PC-3 (cell line): ENCODE measurements around the gene PCDHGB1. TPM values are rescaled to one million over a fixed set of nuclear protein-coding genes. Genes with fewer than 3 reads are reported as not detected.
"Not testable (repeated sequence)": the region's sequence is repeated elsewhere in the genome, so short reads cannot be mapped to it uniquely, and the experiment has no call there.

Experiments
- ATAC-seq: fragments of 200-7000 bp; cut with Tn5 transposase; 2 replicates; pipeline ENCODE4 v1.9.1; 2020; ENCODE audit warnings: mild to moderate bottlenecking, moderate library complexity
- BruUV-seq: library from RNA; stranded (reverse); fragments of 400-500 nt; replicated peaks from 2 replicates; lab custom pipeline; 2021; lab: Mats Ljungman, UMichigan
- CTCF ChIA-PET: fragments of 300-600 bp; sonication (Branson Sonifier 250); formaldehyde crosslinking; loops from one replicate; lab custom pipeline; 2022; ENCODE audit warnings: antibody characterized with exemption; lab: Charles Lee
- POLR2A ChIA-PET: fragments of 300-600 bp; sonication (Branson Sonifier 250); formaldehyde crosslinking; loops from one replicate; lab custom pipeline; 2022; ENCODE audit warnings: antibody characterized with exemption; ENCODE audit not compliant: unreplicated experiment; lab: Charles Lee
- DNase-seq: peaks from one replicate; pipeline ENCODE4 v3.0.0-alpha.2; 2015
- H2AFZ ChIP-seq: fragments of 300-600 bp; sonication (generic); 2 replicates; pipeline ENCODE4 v1.6.0; 2016; ENCODE audit warnings: antibody characterized with exemption, low read length
- H3F3A ChIP-seq: fragments of 300-600 bp; sonication (generic); one replicate; pipeline ENCODE4 v1.6.0; 2017; ENCODE audit warnings: antibody characterized with exemption, low read length, control low read depth, mild to moderate bottlenecking; ENCODE audit not compliant: unreplicated experiment
- H3K27ac ChIP-seq: fragments of 300-600 bp; sonication (generic); 2 replicates; pipeline ENCODE4 v1.5.1; 2016; ENCODE audit warnings: mild to moderate bottlenecking, low read length
- H3K27me3 ChIP-seq: fragments of 300-600 bp; sonication (generic); 2 replicates; pipeline ENCODE4 v1.6.1; 2016; ENCODE audit warnings: low read length, mixed read lengths
- H3K36me3 ChIP-seq: fragments of 300-600 bp; sonication (generic); 2 replicates; pipeline ENCODE4 v1.6.1; 2016; ENCODE audit warnings: low read depth, mixed run types, low read length, mixed read lengths
- H3K4me1 ChIP-seq: fragments of 300-600 bp; sonication (generic); 2 replicates; pipeline ENCODE4 v1.5.1; 2016; ENCODE audit warnings: low read length; ENCODE audit not compliant: insufficient read depth
- H3K4me2 ChIP-seq: fragments of 300-600 bp; sonication (generic); 2 replicates; pipeline ENCODE4 v1.6.0; 2016; ENCODE audit warnings: low read length
- H3K4me3 ChIP-seq: fragments of 300-600 bp; sonication (generic); 2 replicates; pipeline ENCODE4 v1.5.1; 2016; ENCODE audit warnings: mild to moderate bottlenecking, low read length, mixed read lengths
- H3K79me2 ChIP-seq: fragments of 300-600 bp; sonication (generic); 2 replicates; pipeline ENCODE4 v1.6.1; 2017; ENCODE audit warnings: low read length, mixed read lengths
- H3K9ac ChIP-seq: fragments of 300-600 bp; sonication (generic); 2 replicates; pipeline ENCODE4 v1.6.0; 2016; ENCODE audit warnings: mild to moderate bottlenecking, low read length
- H3K9me2 ChIP-seq: fragments of 300-600 bp; sonication (generic); replicated peaks from 2 replicates; pipeline ENCODE4 v1.6.1; 2016; ENCODE audit warnings: mixed run types, low read length, mixed read lengths
- H3K9me3 ChIP-seq: fragments of 300-600 bp; sonication (generic); 2 replicates; pipeline ENCODE4 v1.6.1; 2016; ENCODE audit warnings: low read length, mixed read lengths
- H4K20me1 ChIP-seq: fragments of 300-600 bp; sonication (generic); 2 replicates; pipeline ENCODE4 v1.6.1; 2016; ENCODE audit warnings: low read length, mixed read lengths
- EZH2 ChIP-seq: fragments of 300-600 bp; sonication (generic); IDR thresholded peaks from one replicate; pipeline ENCODE4 v1.6.1; 2017; ENCODE audit warnings: antibody characterized with exemption, mild to moderate bottlenecking, low read length; ENCODE audit not compliant: unreplicated experiment
- EZH2phosphoT487 ChIP-seq: fragments of 300-600 bp; sonication (generic); IDR thresholded peaks from 2 replicates; pipeline ENCODE4 v1.6.1; 2018; ENCODE audit warnings: mild to moderate bottlenecking, antibody characterized with exemption, low read length, borderline replicate concordance
- intact Hi-C: fragments of 100-400 bp; cut with micrococcal nuclease; formaldehyde crosslinking; loops from 2 replicates; pipeline ENCODE4 v1.9.0; 2023
- total RNA-seq: library from RNA; depleted of rRNA; stranded (reverse); fragments of >200 nt; gene quantifications from 2 replicates; pipeline ENCODE4 v1.2.3, GENCODE V29; 2014
- TF ChIP-seq, protein P1 (sequence below): fragments of 300-600 bp; sonication (generic); conservative IDR thresholded peaks from 2 replicates; pipeline ENCODE4 v1.5.1; 2017; ENCODE audit warnings: antibody characterized with exemption, low read depth, mild to moderate bottlenecking, low read length

PCDHGB1 gene
- total RNA-seq, 1 experiment from 2014 or later = 0.04 TPM

DNA sequence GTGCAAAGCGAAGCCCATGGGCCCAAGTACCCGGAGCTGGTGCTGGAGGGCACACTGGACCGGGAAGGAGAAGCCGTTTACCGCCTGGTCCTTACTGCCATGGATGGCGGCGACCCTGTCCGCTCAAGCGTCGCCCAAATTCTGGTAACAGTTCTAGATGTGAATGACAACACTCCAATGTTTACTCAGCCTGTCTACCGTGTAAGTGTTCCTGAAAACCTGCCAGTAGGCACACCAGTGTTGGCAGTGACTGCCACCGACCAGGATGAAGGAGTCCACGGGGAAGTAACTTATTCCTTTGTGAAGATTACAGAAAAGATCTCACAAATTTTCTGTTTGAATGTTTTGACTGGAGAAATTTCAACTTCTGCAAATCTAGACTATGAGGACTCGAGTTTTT lies 24.7 kb downstream of the PCDHGB1 start:
- POLR2A ChIA-PET = no interaction called here
- Histone ChIP-seq H3K36me3 (no peaks in the 10 kb centered on the region), H3F3A (no peaks in the 10 kb centered on the region), H3K4me2 (no peak overlapping the region), H3K79me2 (no peaks in the 10 kb centered on the region), H3K4me1 (no peaks in the 10 kb centered on the region), H2AFZ (no peak overlapping the region), H3K27ac (no peak overlapping the region), H4K20me1 (no peaks in the 10 kb centered on the region), H3K4me3 (no peak overlapping the region), H3K9me3 (0 out of 2 replicates have a peak, but pooled peaks cover 3% of the 10 kb centered on the region), H3K9ac (no peak overlapping the region), H3K9me2 (no peaks in the 10 kb centered on the region), H3K27me3 (no peaks in the 10 kb centered on the region)
- no TSS peak for BruUV-seq
- TF ChIP-seq EZH2 (no peak), EZH2phosphoT487 (no peak)
- TF ChIP-seq, protein P1, sequence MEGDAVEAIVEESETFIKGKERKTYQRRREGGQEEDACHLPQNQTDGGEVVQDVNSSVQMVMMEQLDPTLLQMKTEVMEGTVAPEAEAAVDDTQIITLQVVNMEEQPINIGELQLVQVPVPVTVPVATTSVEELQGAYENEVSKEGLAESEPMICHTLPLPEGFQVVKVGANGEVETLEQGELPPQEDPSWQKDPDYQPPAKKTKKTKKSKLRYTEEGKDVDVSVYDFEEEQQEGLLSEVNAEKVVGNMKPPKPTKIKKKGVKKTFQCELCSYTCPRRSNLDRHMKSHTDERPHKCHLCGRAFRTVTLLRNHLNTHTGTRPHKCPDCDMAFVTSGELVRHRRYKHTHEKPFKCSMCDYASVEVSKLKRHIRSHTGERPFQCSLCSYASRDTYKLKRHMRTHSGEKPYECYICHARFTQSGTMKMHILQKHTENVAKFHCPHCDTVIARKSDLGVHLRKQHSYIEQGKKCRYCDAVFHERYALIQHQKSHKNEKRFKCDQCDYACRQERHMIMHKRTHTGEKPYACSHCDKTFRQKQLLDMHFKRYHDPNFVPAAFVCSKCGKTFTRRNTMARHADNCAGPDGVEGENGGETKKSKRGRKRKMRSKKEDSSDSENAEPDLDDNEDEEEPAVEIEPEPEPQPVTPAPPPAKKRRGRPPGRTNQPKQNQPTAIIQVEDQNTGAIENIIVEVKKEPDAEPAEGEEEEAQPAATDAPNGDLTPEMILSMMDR = no peak
- intact Hi-C loops = no loop called here
- CTCF ChIA-PET = no interaction called here
- no peak for DNase-seq
- no peak for ATAC-seq

DNA sequence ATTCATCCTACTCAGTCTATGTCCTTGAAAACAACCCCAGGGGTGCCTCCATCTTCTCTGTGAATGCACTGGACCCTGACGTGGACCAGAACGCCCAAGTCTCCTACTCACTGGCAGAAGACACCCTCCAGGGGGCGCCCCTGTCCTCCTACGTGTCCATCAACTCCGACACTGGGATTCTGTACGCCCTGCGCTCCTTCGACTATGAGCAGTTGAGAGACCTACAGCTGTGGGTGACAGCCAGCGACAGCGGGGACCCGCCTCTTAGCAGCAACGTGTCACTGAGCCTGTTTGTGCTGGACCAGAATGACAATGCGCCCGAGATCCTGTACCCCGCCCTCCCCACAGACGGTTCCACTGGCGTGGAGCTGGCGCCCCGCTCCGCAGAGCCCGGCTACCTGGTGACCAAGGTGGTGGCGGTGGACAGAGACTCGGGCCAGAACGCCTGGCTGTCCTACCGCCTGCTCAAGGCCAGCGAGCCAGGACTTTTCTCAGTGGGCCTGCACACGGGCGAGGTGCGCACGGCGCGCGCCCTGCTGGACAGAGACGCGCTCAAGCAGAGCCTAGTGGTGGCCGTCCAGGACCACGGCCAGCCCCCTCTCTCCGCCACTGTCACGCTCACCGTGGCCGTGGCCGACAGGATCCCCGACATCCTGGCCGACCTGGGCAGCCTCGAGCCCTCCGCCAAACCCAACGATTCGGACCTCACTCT lies 25.7 kb downstream of the PCDHGB1 start:
- CTCF ChIA-PET, H3K4me1 ChIP-seq, H3K9me2 ChIP-seq, H3K9me3 ChIP-seq, intact Hi-C loops, DNase-seq, H2AFZ ChIP-seq, H3K36me3 ChIP-seq, H4K20me1 ChIP-seq, H3F3A ChIP-seq, H3K4me3 ChIP-seq, ATAC-seq, POLR2A ChIA-PET, H3K4me2 ChIP-seq, H3K27me3 ChIP-seq, BruUV-seq, H3K9ac ChIP-seq, H3K79me2 ChIP-seq, H3K27ac ChIP-seq: not testable (repeated sequence)

DNA sequence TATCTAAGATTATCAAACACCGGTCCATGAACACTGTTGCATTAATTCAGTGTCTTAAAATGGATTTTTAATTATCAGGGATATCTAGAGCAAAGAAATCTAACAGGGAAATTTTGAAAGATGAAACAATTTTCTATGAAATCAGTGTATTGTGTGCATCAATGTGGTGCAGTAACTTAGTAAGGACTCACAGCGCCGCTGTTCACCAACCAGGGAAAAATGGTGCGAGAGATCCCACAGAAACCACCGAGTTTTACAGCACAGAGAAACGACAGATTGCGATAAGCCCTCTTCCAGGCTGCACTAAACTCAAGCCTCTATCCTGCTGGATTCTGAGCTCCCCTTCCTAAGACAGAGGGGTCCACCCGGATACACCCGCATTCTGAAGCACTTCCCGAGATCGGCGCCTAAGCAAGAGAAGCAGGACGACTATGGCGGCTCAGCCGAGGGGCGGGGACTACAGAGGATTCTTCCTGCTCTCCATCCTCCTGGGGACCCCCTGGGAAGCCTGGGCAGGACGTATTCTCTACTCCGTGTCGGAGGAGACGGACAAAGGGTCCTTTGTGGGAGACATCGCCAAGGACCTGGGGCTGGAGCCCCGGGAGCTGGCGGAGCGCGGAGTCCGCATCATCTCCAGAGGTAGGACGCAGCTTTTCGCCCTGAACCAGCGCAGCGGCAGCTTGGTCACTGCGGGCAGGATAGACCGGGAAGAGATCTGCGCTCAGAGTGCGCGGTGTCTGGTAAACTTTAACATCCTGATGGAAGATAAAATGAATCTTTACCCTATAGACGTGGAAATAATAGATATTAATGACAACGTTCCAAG lies 32.8 kb downstream of the PCDHGB1 start, which contains the start of gene PCDHGA7:
TSS of gene PCDHGA7 (plus strand) at position 274 of the 826 bp plus-strand sequence. CDS start at position 432, 158 bp downstream.
- intact Hi-C loops = no loop called here
- no peak within 1 kb of the TSS for H3K4me2 ChIP-seq
- H3K36me3 ChIP-seq = no peaks in the 10 kb centered on the region
- H3K9me3 ChIP-seq = 0 out of 2 replicates have a peak, but pooled peaks cover 3% of the 10 kb centered on the region
- no peak within 1 kb of the TSS for H3K9ac ChIP-seq
- H3K4me3 ChIP-seq = no peak within 1 kb of the TSS
- CTCF ChIA-PET = no interaction called here
- ATAC-seq = no peak
- no peak within 1 kb of the TSS for H2AFZ ChIP-seq
- H4K20me1 ChIP-seq = no peaks in the 10 kb centered on the region
- no peaks in the 10 kb centered on the region for H3K79me2 ChIP-seq
- no peak within 1 kb of the TSS for H3K27ac ChIP-seq
- TF ChIP-seq EZH2 (no peak), EZH2phosphoT487 (no peak)
- TF ChIP-seq, protein P1 = no peak
- no peaks in the 10 kb centered on the region for H3F3A ChIP-seq
- POLR2A ChIA-PET = no interaction called here
- no peaks in the 10 kb centered on the region for H3K9me2 ChIP-seq
- BruUV-seq = no TSS peak
- DNase-seq = no peak
- H3K4me1 ChIP-seq = no peaks in the 10 kb centered on the region
- no peaks in the 10 kb centered on the region for H3K27me3 ChIP-seq
